HG02571 (cell line): ENCODE data around the gene NRG2.

ENCODE experiments used
- ATAC-seq: cut with Tn5 transposase; IDR thresholded peaks from one replicate; pipeline ENCODE4 v1.9.1; 2021; ENCODE audit warnings: mild to moderate bottlenecking, moderate library complexity; ENCODE audit not compliant: unreplicated experiment

NRG2 gene

DNA sequence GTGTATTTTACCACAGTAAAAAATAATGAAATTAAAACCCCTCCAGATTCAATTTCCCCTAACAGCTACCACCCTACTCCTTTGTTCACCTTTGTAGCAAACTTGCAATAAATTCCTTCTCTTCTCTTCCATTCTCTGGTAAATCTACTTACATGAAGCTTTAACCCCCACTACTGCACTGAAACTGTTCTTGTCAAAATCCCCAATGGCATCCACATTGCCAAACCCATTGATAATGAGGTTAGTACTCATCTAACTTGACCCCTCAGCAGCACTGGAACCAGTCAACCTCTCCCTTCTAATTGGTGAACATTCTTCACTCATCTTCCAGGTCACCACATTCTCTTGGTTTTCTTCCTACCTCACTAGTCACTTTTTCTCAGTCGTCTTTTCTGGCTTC is 29.6 kb downstream of the NRG2 start:
- no peak for ATAC-seq

GRCh38 chr5:140012443-140012842 is 30.7 kb downstream of the NRG2 start:
- ATAC-seq: no peak

- ATAC-seq: peak; percentile 90
These were observed 31.7 kb downstream of the NRG2 start for GRCh38 chr5:140011297-140011802.

GRCh38 chr5:140010798-140011197 is 32.3 kb downstream of the NRG2 start:
- no peak for ATAC-seq

- no peak for ATAC-seq
These were observed 35.8 kb downstream of the NRG2 start for GRCh38 chr5:140007311-140007710.

GRCh38 chr5:140005145-140005591 is 37.9 kb downstream of the NRG2 start:
- peak; percentile 97 for ATAC-seq

- no peak for ATAC-seq
These were observed 38.9 kb downstream of the NRG2 start for GRCh38 chr5:140004174-140004573.

- no peak for ATAC-seq
These were observed 39.6 kb downstream of the NRG2 start for GRCh38 chr5:140003519-140003918.

GRCh38 chr5:140000332-140000731 is 42.8 kb downstream of the NRG2 start:
- no peak for ATAC-seq

DNA sequence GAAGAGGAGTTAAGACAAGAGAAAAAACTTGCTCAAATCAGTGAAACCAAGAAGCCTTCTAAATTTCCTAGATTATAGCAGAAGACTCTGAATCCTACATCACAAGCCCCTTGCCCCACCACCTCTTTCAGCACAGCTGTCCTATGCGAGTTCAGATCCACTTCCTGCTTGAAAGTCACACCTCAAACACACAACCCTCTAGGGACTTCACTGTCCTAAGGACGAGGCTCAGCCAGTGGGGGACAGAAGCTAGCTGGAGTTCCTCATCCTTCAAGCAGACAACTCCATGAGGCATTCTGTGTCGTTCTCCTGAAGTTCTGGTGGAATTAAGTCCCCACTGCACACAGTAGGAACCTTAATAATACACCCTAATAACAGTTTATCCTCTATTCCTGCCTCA is 44.3 kb downstream of the NRG2 start:
- ATAC-seq: no peak

DNA sequence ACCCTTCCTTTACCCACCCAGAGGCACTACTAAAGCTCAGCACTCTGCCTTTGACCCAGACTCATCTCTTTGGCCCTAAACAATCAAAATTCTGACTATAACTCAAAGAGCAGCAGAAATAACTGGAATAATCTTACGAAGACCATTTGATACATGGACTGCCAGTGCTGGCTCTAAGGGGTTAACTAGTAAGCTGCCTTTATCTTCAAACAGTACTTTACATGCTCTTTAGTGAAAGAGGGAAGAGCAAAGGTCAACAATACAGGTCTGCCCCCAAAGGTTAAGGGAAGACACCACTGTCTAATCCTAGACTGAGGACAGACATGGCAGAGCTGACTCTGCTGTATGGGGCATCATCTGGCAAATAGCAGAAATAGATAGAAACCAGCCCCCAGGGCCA is 45.8 kb downstream of the NRG2 start:
- no peak for ATAC-seq

GRCh38 chr5:139995929-139996328 is 47.2 kb downstream of the NRG2 start:
- ATAC-seq: no peak

GRCh38 chr5:139994234-139994633 is 48.9 kb downstream of the NRG2 start:
- no peak for ATAC-seq

DNA sequence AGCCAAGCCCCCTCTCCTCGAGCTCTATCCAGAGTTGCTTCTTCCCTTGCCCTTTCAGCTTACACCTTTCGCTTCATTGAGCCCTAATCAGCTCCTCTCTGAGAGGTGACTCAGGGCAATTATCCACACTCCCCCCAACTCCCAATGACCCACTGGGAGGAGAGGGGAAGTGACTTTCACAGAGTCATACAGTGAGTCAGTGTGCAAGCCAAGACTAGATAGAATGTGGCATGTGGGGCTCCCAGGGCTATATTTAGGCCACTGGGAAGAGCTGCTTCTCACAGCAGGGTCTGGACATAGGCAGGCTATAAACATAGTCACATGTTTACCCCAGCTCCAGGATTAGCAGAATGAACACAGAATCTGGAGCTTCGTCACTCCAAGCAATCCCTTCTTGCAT is 57.4 kb downstream of the NRG2 start:
- ATAC-seq: no peak

DNA sequence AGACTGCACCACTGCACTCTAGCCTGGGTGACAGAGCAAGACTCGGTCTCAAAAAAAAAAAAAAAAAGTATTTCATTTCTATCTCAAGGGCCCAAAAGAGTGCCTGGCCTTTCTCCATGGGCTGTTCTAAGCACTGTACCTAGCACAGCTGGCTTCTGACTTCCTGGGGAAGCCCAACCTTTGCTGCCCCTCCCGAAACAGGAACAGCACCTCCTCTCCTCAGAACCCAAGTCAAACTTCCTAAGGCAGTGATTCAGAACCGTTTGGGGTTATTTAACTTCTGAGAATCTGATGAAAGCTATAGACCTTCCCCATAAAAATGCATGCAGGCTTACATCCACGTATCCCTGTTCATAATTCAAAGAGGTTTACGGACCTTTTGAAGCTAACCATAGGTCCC is 57.8 kb downstream of the NRG2 start:
- ATAC-seq: no peak

DNA sequence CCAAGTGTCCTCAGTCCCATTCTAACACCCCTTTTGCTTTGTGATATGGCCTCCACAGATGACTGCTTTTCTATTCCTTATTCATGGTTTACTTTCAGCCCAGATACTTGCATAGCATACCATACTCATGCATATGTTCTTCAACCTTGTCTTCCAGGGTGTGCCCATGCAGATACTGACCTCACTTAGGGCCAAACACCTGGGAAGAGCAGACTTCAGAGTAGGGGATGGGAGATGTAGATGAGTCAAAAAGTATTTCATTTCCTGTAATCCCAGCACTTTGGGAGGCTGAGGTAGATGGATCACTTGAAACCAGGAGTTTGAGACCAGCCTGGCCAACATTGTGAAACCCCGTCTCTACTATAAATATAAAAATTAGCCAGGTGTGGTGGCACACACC is 58.3 kb downstream of the NRG2 start:
- ATAC-seq: no peak

GRCh38 chr5:139982975-139983240 is 60.2 kb downstream of the NRG2 start:
- no peak for ATAC-seq

GRCh38 chr5:139982157-139982974 is 60.7 kb downstream of the NRG2 start:
- ATAC-seq: no peak

GRCh38 chr5:139980765-139981164 is 62.3 kb downstream of the NRG2 start:
- ATAC-seq: no peak

GRCh38 chr5:139979943-139980342 is 63.2 kb downstream of the NRG2 start:
- ATAC-seq: no peak

DNA sequence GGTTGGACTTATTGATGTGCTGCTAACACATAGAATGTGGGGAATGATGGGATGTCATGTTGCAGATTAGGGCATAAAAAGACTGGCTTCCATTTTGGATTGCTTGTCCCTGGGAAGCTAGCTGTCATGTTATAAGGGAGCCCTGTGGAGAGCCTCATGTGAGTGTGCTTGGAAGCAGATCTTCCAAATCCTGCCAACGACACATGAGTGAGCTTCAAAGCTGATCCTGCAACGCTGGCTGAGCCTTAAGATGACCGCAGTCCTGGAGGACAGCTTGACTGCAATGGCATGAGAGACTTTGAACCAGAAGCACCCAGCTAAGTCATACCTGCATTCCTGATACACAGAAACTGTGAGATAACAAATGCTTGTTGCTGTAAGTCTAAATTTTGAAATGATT is 63.6 kb downstream of the NRG2 start:
- ATAC-seq: no peak

DNA sequence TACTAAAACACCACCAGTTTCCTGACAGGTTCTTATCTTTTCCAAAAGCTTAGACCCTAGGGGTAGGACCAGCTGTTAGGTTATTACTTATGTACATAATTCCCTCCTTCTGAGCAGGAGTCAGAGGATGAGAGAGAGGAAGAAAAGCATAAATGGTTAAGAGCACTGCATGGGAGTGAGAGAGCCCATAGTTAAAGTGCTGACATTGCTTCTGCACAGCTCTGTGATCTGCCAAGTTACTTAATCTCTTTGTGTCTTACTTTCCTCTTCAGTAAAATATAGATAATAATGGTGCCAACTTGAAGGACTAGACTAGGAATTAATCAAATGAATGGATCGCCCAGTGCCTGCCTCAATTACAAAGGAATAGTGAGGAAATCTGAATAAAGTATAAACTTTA is 66.4 kb downstream of the NRG2 start:
- ATAC-seq: no peak

- ATAC-seq: no peak
These were observed 67.2 kb downstream of the NRG2 start for GRCh38 chr5:139975942-139976341.
